CD4-positive, CD25-positive, alpha-beta regulatory T cell (primary cell): ENCODE data around the gene PDCD1. TPM values are rescaled to one million over a fixed set of nuclear protein-coding genes. Genes with fewer than 3 reads are reported as not detected.
A peak's percentile ranks its signal among the peaks of the same experiment; 100 is the strongest.

Source experiments
- ATAC-seq, 2 donors: fragments of 150-1000 bp; cut with Tn5 transposase; one replicate each; pipeline ENCODE4 v1.10.0; 2021; ENCODE audit warnings: low read depth in 2 of 2, moderate number of reproducible peaks in 2 of 2, moderate library complexity in 1 of 2
- DNase-seq, 3 donors: peaks; one replicate each; pipeline versions ENCODE4 v3.0.0 to v3.0.0-alpha.2; 2012 to 2022; ENCODE audit warnings: mixed read lengths in 1 of 3
- H3K27ac ChIP-seq: one replicate; pipeline ENCODE4 v1.7.0; 2013; ENCODE audit warnings: mild to moderate bottlenecking, low read length; ENCODE audit not compliant: insufficient read depth, poor library complexity, severe bottlenecking
- H3K27me3 ChIP-seq: one replicate; pipeline ENCODE4 v1.7.0; 2013; ENCODE audit warnings: low read length; ENCODE audit not compliant: control insufficient read depth, insufficient read depth
- H3K36me3 ChIP-seq: one replicate; pipeline ENCODE4 v1.7.0; 2013; ENCODE audit warnings: mild to moderate bottlenecking, low read length, moderate library complexity; ENCODE audit not compliant: control insufficient read depth, insufficient read depth
- H3K4me1 ChIP-seq: 2 replicates; pipeline ENCODE4 v1.7.0; 2013; ENCODE audit warnings: mild to moderate bottlenecking, low read length; ENCODE audit not compliant: insufficient read depth, control insufficient read depth, poor library complexity, severe bottlenecking
- H3K4me3 ChIP-seq: one replicate; pipeline ENCODE4 v1.7.0; 2013; ENCODE audit warnings: low read depth, mild to moderate bottlenecking, low read length, moderate library complexity
- H3K9me3 ChIP-seq, 2 experiments: 1 replicate in 1 of 2; 2 replicates in 1 of 2; pipeline ENCODE4 v1.7.0; 2013; ENCODE audit warnings: low read length in 2 of 2, mild to moderate bottlenecking in 1 of 2, moderate library complexity in 1 of 2; ENCODE audit not compliant: control insufficient read depth in 2 of 2
- H3K27ac Mint-ChIP-seq, 3 donors: one replicate each; pipeline ENCODE4 v1.8.0; 2020 to 2022; ENCODE audit warnings: mild to moderate bottlenecking in 3 of 3, mixed read lengths in 3 of 3, moderate library complexity in 2 of 3
- H3K27me3 Mint-ChIP-seq: one replicate; pipeline ENCODE4 v1.8.0; 2022; ENCODE audit warnings: mild to moderate bottlenecking, mixed read lengths
- H3K36me3 Mint-ChIP-seq: one replicate; pipeline ENCODE4 v1.8.0; 2020; ENCODE audit warnings: mixed read lengths
- H3K4me1 Mint-ChIP-seq, 4 donors: one replicate each; pipeline ENCODE4 v1.8.0; 2020 to 2022; ENCODE audit warnings: mixed read lengths in 4 of 4, mild to moderate bottlenecking in 1 of 4
- H3K4me3 Mint-ChIP-seq, 4 donors: one replicate each; pipeline ENCODE4 v1.8.0; 2020 to 2022; ENCODE audit warnings: mild to moderate bottlenecking in 4 of 4, mixed read lengths in 4 of 4, moderate library complexity in 3 of 4
- H3K9me3 Mint-ChIP-seq, 7 donors: one replicate each; pipeline ENCODE4 v1.8.0; 2020 to 2022; ENCODE audit warnings: mixed read lengths in 7 of 7, mild to moderate bottlenecking in 3 of 7, moderate library complexity in 2 of 7
- polyA plus RNA-seq, 4 donors: library from polyadenylated mRNA; unstranded; fragments of 300-500 nt; fragmentation: Illumina TruSeq; gene quantifications; one replicate each; pipeline ENCODE4 v1.2.3, GENCODE V29; 2021
- total RNA-seq: library from RNA; stranded (reverse); gene quantifications from one replicate; pipeline ENCODE4 v1.2.3, GENCODE V29; 2022

Gene PDCD1
- total and polyA plus RNA-seq, 5 donors from 2014 or later = 6.0 to 12.3 (median 7.2) TPM

DNA sequence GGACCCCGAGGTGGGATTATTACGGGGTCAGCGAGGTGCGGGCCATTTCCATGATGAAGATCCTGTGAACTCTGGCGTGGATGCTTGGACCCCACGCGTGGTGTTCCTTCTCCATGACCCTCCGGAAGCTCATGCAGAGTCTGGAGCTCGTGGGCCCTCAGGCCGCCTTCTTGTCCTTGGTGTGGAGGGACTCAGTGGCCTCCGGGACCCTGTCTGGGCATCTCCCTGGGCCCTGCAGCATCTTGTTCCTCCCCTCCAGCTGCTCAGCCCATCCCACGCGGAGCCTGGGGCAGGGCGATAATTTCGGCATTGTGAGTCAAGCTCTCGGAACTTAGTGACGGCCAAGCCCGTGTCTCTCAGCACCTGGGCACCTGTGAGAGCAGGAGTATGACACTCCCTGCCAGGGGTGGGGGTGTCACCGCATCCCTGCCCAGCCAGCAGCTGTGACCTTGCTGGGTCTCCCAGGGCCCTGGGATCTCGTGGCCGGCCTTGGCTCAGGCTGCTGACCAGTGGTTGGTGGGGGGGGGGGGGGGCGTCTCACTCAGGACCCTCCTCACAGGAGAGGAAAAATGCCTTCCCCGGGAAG, 35.5 kb upstream of the PDCD1 start:
- Histone ChIP-seq H3K4me1 (no peaks in the 10 kb centered on the region), H3K27me3 (no peaks in the 10 kb centered on the region), H3K9me3 (no peaks in the 10 kb centered on the region), H3K4me3 (no peak overlapping the region), H3K36me3 (no peaks in the 10 kb centered on the region), H3K27ac (no peak overlapping the region)
- no peak for ATAC-seq
- Mint-ChIP-seq H3K9me3 (no peaks in the 10 kb centered on the region), H3K4me3 (no peak overlapping the region), H3K4me1 (peaks cover 3 to 17% (median 9%) of the 10 kb centered on the region in 4 donors), H3K36me3 (peaks cover 14% of the 10 kb centered on the region), H3K27me3 (no peaks in the 10 kb centered on the region), H3K27ac (peak overlapping the region in 1 of 3 donors; percentile 41)
- no peak for DNase-seq

DNA sequence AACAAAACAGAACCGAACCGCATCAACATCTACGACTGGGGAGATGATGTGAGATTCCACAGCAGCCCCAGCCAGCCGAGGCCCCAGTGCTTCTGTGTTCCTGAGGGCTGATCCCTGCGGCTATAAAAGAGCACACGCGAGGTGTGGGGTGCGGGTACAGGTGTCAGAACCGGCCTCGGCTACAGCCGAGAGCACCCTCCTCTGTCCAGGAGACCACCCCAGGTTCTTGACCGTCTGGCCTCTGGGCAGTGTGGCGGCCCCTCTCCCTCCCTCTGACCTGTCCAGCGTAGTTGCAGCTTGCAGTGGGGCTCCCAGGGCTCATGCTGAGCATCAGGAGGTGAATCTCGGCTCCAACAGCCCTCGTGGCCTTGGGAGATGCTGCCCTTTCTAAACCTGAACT, 34.6 kb upstream of the PDCD1 start:
- H3K4me3 Mint-ChIP-seq = no peak overlapping the region
- peaks cover 15% of the 10 kb centered on the region for H3K36me3 Mint-ChIP-seq
- no peak overlapping the region for H3K27ac Mint-ChIP-seq
- no peak overlapping the region for H3K27ac ChIP-seq
- no peaks in the 10 kb centered on the region for H3K4me1 ChIP-seq
- H3K4me1 Mint-ChIP-seq = peaks cover 3 to 23% (median 11%) of the 10 kb centered on the region in 4 donors
- no peaks in the 10 kb centered on the region for H3K27me3 Mint-ChIP-seq
- H3K9me3 ChIP-seq = no peaks in the 10 kb centered on the region
- H3K4me3 ChIP-seq = no peak overlapping the region
- H3K27me3 ChIP-seq = no peaks in the 10 kb centered on the region
- DNase-seq (no peak), ATAC-seq (no peak)
- H3K36me3 ChIP-seq = no peaks in the 10 kb centered on the region
- no peaks in the 10 kb centered on the region for H3K9me3 Mint-ChIP-seq

DNA sequence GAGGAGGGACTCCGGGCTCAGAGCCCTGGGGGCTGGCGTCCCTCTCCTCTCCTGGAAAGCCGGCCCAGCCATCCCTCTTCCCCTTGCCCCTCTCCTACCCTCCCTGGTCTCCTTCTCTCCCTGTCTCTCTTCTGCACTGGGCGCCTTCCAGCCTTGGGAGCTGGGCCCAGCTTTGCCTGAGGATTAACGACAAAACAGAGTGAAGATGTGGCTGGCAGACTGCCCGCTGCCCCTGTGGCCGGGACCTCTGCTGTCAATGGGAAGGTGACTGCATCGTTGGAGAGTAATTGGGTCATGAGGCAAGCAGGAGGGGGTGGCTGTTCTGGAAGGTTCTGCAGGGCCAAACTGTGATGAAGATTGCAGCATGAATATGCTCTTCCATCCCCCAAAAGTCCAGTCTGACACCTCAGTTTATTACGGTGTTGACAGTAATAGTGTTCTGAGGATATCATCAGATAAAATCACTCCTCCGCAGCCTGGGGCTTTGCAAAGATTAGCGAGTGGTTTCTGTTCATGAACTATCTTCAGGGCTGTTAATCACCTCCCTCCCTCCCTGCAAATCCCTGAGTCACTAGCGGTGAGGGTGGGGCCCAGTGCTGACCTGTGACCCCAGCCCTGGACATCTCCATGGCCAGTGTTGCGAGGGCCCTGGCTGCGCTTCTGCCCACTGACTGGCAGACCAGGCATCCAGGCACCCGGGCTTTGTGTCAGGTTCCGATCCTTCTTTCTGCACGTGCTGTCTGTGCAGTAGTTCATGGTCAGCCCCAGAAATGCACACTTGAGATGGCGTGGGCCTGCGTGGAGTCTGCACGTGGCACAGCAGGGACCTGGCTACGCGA, 33.8 kb upstream of the PDCD1 start:
- Histone ChIP-seq H3K9me3 (no peaks in the 10 kb centered on the region), H3K4me1 (peaks cover 4% of the 10 kb centered on the region), H3K4me3 (no peak overlapping the region), H3K27ac (no peak overlapping the region), H3K36me3 (peaks cover under 1% of the 10 kb centered on the region), H3K27me3 (no peaks in the 10 kb centered on the region)
- no peak overlapping the region for H3K27ac Mint-ChIP-seq
- no peaks in the 10 kb centered on the region for H3K9me3 Mint-ChIP-seq
- DNase-seq (no peak), ATAC-seq (no peak)
- H3K36me3 Mint-ChIP-seq = peaks cover 14% of the 10 kb centered on the region
- peaks cover 5 to 26% (median 14%) of the 10 kb centered on the region in 4 donors for H3K4me1 Mint-ChIP-seq
- no peak overlapping the region for H3K4me3 Mint-ChIP-seq
- no peaks in the 10 kb centered on the region for H3K27me3 Mint-ChIP-seq

DNA sequence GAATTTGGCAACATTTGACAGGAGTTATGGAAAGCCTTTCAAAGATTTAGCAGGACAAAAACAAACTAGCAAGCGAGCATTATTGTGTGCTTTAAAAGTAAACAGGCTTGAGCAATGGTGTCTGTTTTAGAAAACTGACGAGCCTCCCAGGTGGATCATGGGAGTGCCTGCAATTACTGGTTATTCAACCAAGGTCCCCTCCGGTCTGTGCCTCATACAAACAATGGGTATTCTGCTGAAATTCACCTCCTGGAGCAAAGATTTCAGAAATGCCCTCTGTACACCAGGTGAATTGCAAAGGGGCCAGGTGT, 33.2 kb upstream of the PDCD1 start:
- no peak overlapping the region for H3K4me3 Mint-ChIP-seq

DNA sequence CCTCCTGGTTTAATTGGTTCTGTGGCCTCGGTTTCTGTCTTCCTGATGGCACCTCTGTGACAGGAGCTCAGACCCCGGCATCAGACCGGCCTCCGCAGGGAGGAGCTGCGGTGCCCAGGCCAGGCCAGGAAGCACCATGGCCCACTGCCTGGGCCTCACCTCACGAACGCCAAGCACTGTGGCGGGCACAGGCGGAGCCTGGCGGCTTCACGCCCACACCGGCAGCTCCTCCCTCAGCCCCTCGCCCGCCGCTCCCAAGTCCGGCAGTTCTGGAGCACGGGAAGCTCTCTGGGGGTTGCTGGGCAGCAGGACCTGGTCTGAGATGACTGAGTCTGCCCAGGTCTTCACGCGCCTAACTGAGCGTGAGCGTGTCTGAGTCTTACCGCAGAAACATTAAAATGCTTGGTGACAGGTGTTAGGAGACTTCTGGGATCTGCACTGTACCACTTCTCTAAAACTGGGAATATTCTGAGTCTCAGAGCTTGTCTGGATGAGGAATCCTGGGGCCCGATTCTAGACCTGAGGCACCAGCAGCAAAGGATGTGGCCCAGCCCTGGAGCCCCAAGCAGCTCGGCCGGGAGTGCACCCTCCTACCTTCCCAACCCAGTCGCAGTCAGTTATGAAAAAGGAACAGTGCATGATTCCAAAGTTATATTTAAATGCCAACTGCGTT, 32.8 kb upstream of the PDCD1 start:
- Mint-ChIP-seq H3K27ac (no peak overlapping the region), H3K36me3 (peaks cover 19% of the 10 kb centered on the region), H3K4me3 (no peak overlapping the region), H3K4me1 (peaks cover 5 to 34% (median 16%) of the 10 kb centered on the region in 4 donors), H3K9me3 (peaks cover 0 to under 1% (median 0%) of the 10 kb centered on the region in 7 donors), H3K27me3 (no peaks in the 10 kb centered on the region)
- H3K9me3 ChIP-seq = no peaks in the 10 kb centered on the region
- peaks cover 4% of the 10 kb centered on the region for H3K4me1 ChIP-seq
- peaks cover 2% of the 10 kb centered on the region for H3K36me3 ChIP-seq
- no peak overlapping the region for H3K27ac ChIP-seq
- H3K27me3 ChIP-seq = no peaks in the 10 kb centered on the region
- no peak for DNase-seq
- H3K4me3 ChIP-seq = no peak overlapping the region
- ATAC-seq = no peak

More for the DNA sequence above, 33.2 kb upstream of the PDCD1 start:
- DNase-seq (no peak), ATAC-seq (no peak)
- Mint-ChIP-seq H3K9me3 (no peaks in the 10 kb centered on the region), H3K36me3 (peaks cover 16% of the 10 kb centered on the region), H3K27ac (no peak overlapping the region), H3K4me1 (peaks cover 5 to 30% (median 14%) of the 10 kb centered on the region in 4 donors), H3K27me3 (no peaks in the 10 kb centered on the region)
- H3K27ac ChIP-seq = no peak overlapping the region
- peaks cover 4% of the 10 kb centered on the region for H3K4me1 ChIP-seq
- no peaks in the 10 kb centered on the region for H3K27me3 ChIP-seq
- H3K36me3 ChIP-seq = peaks cover 2% of the 10 kb centered on the region
- H3K4me3 ChIP-seq = no peak overlapping the region
- H3K9me3 ChIP-seq = no peaks in the 10 kb centered on the region

DNA sequence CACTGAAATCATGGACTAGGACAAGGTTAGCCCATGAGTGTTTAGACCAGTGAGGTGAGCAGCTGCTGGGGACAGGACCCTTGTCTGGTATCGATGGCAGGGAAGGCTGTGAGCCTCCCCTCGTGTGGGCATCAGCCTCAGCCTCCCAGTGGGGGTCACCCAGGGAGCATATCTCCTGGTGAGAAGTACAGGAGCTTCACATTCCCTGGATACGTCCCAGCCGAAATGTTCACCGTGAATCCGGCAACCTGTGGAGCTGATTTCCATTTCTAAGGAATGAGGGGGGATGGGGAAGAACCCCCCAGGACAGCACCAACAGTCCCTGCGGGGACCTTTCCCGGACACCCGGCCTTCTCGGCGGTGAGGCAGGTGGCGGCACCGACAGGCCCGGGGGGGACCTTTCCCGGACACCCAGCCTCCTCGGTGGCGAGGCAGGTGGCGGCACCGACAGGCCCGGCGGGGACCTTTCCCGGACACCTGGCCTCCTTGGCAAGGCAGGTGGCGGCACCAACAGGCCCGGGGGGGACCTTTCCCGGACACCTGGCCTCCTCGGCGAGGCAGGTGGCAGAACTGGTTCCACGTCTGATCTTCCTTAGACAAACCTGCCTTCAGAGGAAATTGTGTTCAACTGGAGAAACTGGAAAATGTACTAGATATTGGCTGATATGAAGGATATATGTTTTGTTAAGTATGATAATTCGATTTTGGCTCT, 32.0 kb upstream of the PDCD1 start:
- DNase-seq = no peak
- Histone ChIP-seq H3K4me1 (peaks cover 4% of the 10 kb centered on the region), H3K4me3 (no peak overlapping the region), H3K27me3 (no peaks in the 10 kb centered on the region), H3K9me3 (no peaks in the 10 kb centered on the region), H3K36me3 (peaks cover 3% of the 10 kb centered on the region), H3K27ac (no peak overlapping the region)
- Mint-ChIP-seq H3K4me3 (no peak overlapping the region), H3K27me3 (no peaks in the 10 kb centered on the region), H3K27ac (peak overlapping the region in 1 of 3 donors; percentile 64), H3K36me3 (peaks cover 25% of the 10 kb centered on the region), H3K4me1 (peaks cover 5 to 38% (median 18%) of the 10 kb centered on the region in 4 donors), H3K9me3 (peaks cover 0 to 2% (median 0%) of the 10 kb centered on the region in 7 donors)
- no peak for ATAC-seq

DNA sequence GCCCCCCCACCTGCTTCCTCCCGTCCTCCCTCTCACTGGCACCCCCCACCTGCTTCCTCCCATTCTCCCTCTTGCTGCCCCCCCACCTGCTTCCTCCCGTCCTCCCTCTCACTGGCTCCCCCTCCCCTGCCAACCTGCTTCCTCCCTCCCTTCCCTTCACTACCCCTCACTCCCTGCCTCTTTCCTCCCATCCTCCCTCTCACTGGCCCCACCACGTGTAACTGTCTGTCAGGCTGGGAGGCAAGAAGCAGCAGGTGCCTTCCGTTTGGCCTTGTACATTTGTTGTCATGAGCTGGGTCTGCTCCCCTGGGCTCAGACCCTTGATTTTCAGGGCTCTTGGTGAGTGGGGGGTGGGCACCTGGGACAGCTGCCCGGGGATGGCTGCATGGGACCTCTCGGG, 29.9 kb upstream of the PDCD1 start:
- Histone ChIP-seq H3K36me3 (peaks cover 18% of the 10 kb centered on the region), H3K4me3 (no peak overlapping the region), H3K4me1 (peaks cover 4% of the 10 kb centered on the region), H3K27me3 (no peaks in the 10 kb centered on the region), H3K9me3 (no peaks in the 10 kb centered on the region), H3K27ac (peak overlapping the region; percentile 3)
- no peaks in the 10 kb centered on the region for H3K27me3 Mint-ChIP-seq
- peaks cover 11 to 46% (median 22%) of the 10 kb centered on the region in 4 donors for H3K4me1 Mint-ChIP-seq
- DNase-seq (no peak), ATAC-seq (no peak)
- H3K9me3 Mint-ChIP-seq = peaks cover 0 to 2% (median 0%) of the 10 kb centered on the region in 7 donors
- peak overlapping the region in 1 of 4 donors; percentile 58 for H3K4me3 Mint-ChIP-seq
- peaks cover 32% of the 10 kb centered on the region for H3K36me3 Mint-ChIP-seq
- H3K27ac Mint-ChIP-seq = peak overlapping the region in 1 of 3 donors; percentile 64
